HG02763 (cell line): ENCODE results near the gene ZNF622.
A peak's percentile ranks its signal among the peaks of the same experiment; 100 is the strongest.
"Not testable (repeated sequence)": the region's sequence is repeated elsewhere in the genome, so short reads cannot be mapped to it uniquely, and the experiment has no call there.

Experiments
- ATAC-seq: cut with Tn5 transposase; IDR thresholded peaks from one replicate; pipeline ENCODE4 v1.9.1; 2021; ENCODE audit warnings: mild to moderate bottlenecking, moderate library complexity; ENCODE audit not compliant: unreplicated experiment

ZNF622 gene

GRCh38 chr5:16480821-16481538 lies 15.4 kb upstream of the ZNF622 start:
- ATAC-seq: no peak

- ATAC-seq: no peak
These were observed 14.5 kb upstream of the ZNF622 start for GRCh38 chr5:16480144-16480543.

GRCh38 chr5:16477541-16477940 lies 11.9 kb upstream of the ZNF622 start:
- no peak for ATAC-seq

GRCh38 chr5:16476417-16476816 lies 10.8 kb upstream of the ZNF622 start:
- ATAC-seq: not testable (repeated sequence)

- no peak for ATAC-seq
These were observed 5.8 kb upstream of the ZNF622 start for GRCh38 chr5:16471387-16471786.

- ATAC-seq: peak; percentile 67
These were observed 2.0 kb upstream of the ZNF622 start for GRCh38 chr5:16467363-16468219.

- ATAC-seq: no peak
These were observed 696 bp downstream of the ZNF622 start for GRCh38 chr5:16464664-16465543.

GRCh38 chr5:16464231-16464630 lies 1.4 kb downstream of the ZNF622 start:
- no peak for ATAC-seq

- no peak for ATAC-seq
These were observed 3.8 kb downstream of the ZNF622 start for GRCh38 chr5:16461782-16462181.

- no peak for ATAC-seq
These were observed 4.6 kb downstream of the ZNF622 start for GRCh38 chr5:16461026-16461425.

- no peak for ATAC-seq
These were observed 6.1 kb downstream of the ZNF622 start for GRCh38 chr5:16459451-16459850.

- ATAC-seq: no peak
These were observed 7.7 kb downstream of the ZNF622 start for GRCh38 chr5:16457853-16458252.

GRCh38 chr5:16457451-16457850 lies 8.1 kb downstream of the ZNF622 start:
- ATAC-seq: no peak

GRCh38 chr5:16456103-16456832 lies 9.3 kb downstream of the ZNF622 start:
- peak; percentile 58 for ATAC-seq

GRCh38 chr5:16455668-16456067 lies 9.9 kb downstream of the ZNF622 start:
- ATAC-seq: no peak

- no peak for ATAC-seq
These were observed 10.9 kb downstream of the ZNF622 start for GRCh38 chr5:16454686-16455085.

GRCh38 chr5:16453609-16454008 lies 12.0 kb downstream of the ZNF622 start:
- ATAC-seq: no peak

- ATAC-seq: peak; percentile 66
These were observed 15.4 kb downstream of the ZNF622 start for GRCh38 chr5:16450163-16450562.

GRCh38 chr5:16446993-16447392 lies 18.6 kb downstream of the ZNF622 start:
- no peak for ATAC-seq

GRCh38 chr5:16437977-16438376 lies 27.6 kb downstream of the ZNF622 start:
- ATAC-seq: no peak
